K562 (cell line): Measurements from ENCODE around the gene CETN1. TPM values are rescaled to one million over a fixed set of nuclear protein-coding genes. Genes with fewer than 3 reads are reported as not detected.
A peak's percentile ranks its signal among the peaks of the same experiment; 100 is the strongest.

Experiments used
- ADNP ChIP-seq: fragments of 200-800 bp; sonication (Bioruptor generic); IDR thresholded peaks from 2 replicates; pipeline ENCODE4 v1.6.1; 2016; ENCODE audit warnings: missing genetic modification characterization, missing compliant biosample characterization
- EHMT2 ChIP-seq: fragments of 450-650 bp; IDR thresholded peaks from 2 replicates; pipeline ENCODE4 v1.6.1; 2018; ENCODE audit warnings: antibody characterized with exemption
- EP400 ChIP-seq: fragments of 450-650 bp; IDR thresholded peaks from 2 replicates; pipeline ENCODE4 v1.6.1; 2017; ENCODE audit warnings: antibody characterized with exemption, mild to moderate bottlenecking, moderate library complexity
- GABPA ChIP-seq: fragments of 200-800 bp; sonication (Bioruptor generic); conservative IDR thresholded peaks from 2 replicates; pipeline ENCODE4 v1.6.1; 2016; ENCODE audit warnings: low read depth, missing genetic modification characterization, missing compliant biosample characterization
- GATA2 ChIP-seq: sonication (generic); formaldehyde crosslinking; IDR thresholded peaks from 2 replicates; pipeline ENCODE4 v1.4.0; 2020; ENCODE audit warnings: mild to moderate bottlenecking, missing genetic modification reagents
- HNRNPUL1 ChIP-seq: fragments of 200-400 bp; formaldehyde crosslinking; IDR thresholded peaks from 2 replicates; pipeline ENCODE4 v1.6.1; 2017; ENCODE audit warnings: low read length
- JUNB ChIP-seq: fragments of 450-650 bp; formaldehyde crosslinking; conservative IDR thresholded peaks from 2 replicates; pipeline ENCODE4 v1.4.0; 2020; ENCODE audit warnings: mild to moderate bottlenecking
- KAT8 ChIP-seq: fragments of 450-650 bp; IDR thresholded peaks from 2 replicates; pipeline ENCODE4 v1.6.1; 2016; ENCODE audit warnings: low read depth, mild to moderate bottlenecking
- NCOR1 ChIP-seq: fragments of 450-650 bp; IDR thresholded peaks from 2 replicates; pipeline ENCODE4 v1.6.1; 2016; ENCODE audit warnings: mild to moderate bottlenecking, moderate library complexity
- PRPF4 ChIP-seq: fragments of 200-400 bp; formaldehyde crosslinking; IDR thresholded peaks from one replicate; pipeline ENCODE4 v1.6.1; 2017; ENCODE audit warnings: low read length, low read depth, mild to moderate bottlenecking; ENCODE audit not compliant: insufficient read depth, poor library complexity, severe bottlenecking
- SMARCA4 ChIP-seq: fragments of 450-650 bp; IDR thresholded peaks from 2 replicates; pipeline ENCODE4 v1.6.1; 2016
- SRSF3 ChIP-seq: fragments of 200-400 bp; formaldehyde crosslinking; IDR thresholded peaks from 2 replicates; pipeline ENCODE4 v1.6.1; 2016; ENCODE audit warnings: mild to moderate bottlenecking, low read length, moderate library complexity; ENCODE audit not compliant: insufficient read depth
- SRSF7 ChIP-seq: fragments of 200-400 bp; formaldehyde crosslinking; optimal IDR thresholded peaks from 2 replicates; pipeline ENCODE3; 2017; ENCODE audit warnings: mild to moderate bottlenecking, low read depth, low read length
- ZNF407 ChIP-seq: fragments of 450-650 bp; IDR thresholded peaks from 2 replicates; pipeline ENCODE4 v1.6.1; 2016; ENCODE audit warnings: low read depth
- ZNF551 ChIP-seq: fragments of 250-450 bp; sonication (Bioruptor Pico); IDR thresholded peaks from 2 replicates; pipeline ENCODE4 v1.5.0; 2021; ENCODE audit warnings: mild to moderate bottlenecking, moderate library complexity
- ZNF586 ChIP-seq: fragments of 450-650 bp; formaldehyde crosslinking; conservative IDR thresholded peaks from 2 replicates; pipeline ENCODE4 v1.4.0; 2020; ENCODE audit warnings: mild to moderate bottlenecking, moderate library complexity
- polyA plus RNA-seq, 8 experiments: library from polyadenylated mRNA; depleted of rRNA in 4 of 8; stranded (reverse) in 5 of 8; unstranded in 3 of 8; fragments of >200 nt; fragmentation: Nextera tagmentation in 2 of 8; fragmentation: Illumina TruSeq in 1 of 8; extraction: Ambion mirVana in 2 of 8; extraction: Trizol in 1 of 8; gene quantifications; 2 replicates each; pipeline versions ENCODE4 v1.2.1 to v1.2.3, GENCODE V29; 2011 to 2014; ENCODE audit warnings: inconsistent platforms in 1 of 8, missing spikeins in 1 of 8
- total RNA-seq, 7 experiments: library from RNA; depleted of rRNA in 6 of 7; stranded (reverse); fragments of >200 nt in 6 of 7; fragmentation: Illumina TruSeq in 2 of 7; extraction: Trizol in 2 of 7; gene quantifications; 2 replicates each; pipeline versions ENCODE4 v1.2.1 to v1.2.3, GENCODE V29; 2011 to 2021; ENCODE audit warnings: low replicate concordance in 1 of 7
- TF ChIP-seq, protein P1 (sequence below): fragments of 450-650 bp; IDR thresholded peaks from 2 replicates; pipeline ENCODE4 v1.6.1; 2018; ENCODE audit warnings: mild to moderate bottlenecking, low read depth; ENCODE audit not compliant: partially characterized antibody
- TF ChIP-seq, protein P2 (sequence below): fragments of 250-450 bp; sonication (Bioruptor Pico); IDR thresholded peaks from 2 replicates; pipeline ENCODE4 v1.5.0; 2021
- TF ChIP-seq, protein P3 (sequence below): fragments of 450-650 bp; IDR thresholded peaks from 2 replicates; pipeline ENCODE4 v1.6.1; 2016

The CETN1 gene
- total and polyA plus RNA-seq, 9 of the 15 experiments (the other 6 are each of a cell fraction or from before 2014, with no cell fraction given): 0.07 to 0.34 (median 0.19) TPM; not detected in 3

GRCh38 chr18:617970-618504, 37.9 kb downstream of the CETN1 start (continued):
- TF ChIP-seq GABPA (tag) (no peak), SRSF3 (no peak), EP400 (peak; percentile 61), PRPF4 (no peak), NCOR1 (peak; percentile 99), ZNF586 (no peak), JUNB (CRISPR knock-in tag) (no peak), HNRNPUL1 (no peak), ADNP (0 out of 2 replicates have a peak, but pooled peaks have one; percentile 31), KAT8 (no peak), SRSF7 (no peak), ZNF407 (no peak), ZNF551 (no peak), EHMT2 (no peak), SMARCA4 (peak; percentile 96), GATA2 (CRISPR knock-in tag) (peak; percentile 98)
- TF ChIP-seq, protein P1, sequence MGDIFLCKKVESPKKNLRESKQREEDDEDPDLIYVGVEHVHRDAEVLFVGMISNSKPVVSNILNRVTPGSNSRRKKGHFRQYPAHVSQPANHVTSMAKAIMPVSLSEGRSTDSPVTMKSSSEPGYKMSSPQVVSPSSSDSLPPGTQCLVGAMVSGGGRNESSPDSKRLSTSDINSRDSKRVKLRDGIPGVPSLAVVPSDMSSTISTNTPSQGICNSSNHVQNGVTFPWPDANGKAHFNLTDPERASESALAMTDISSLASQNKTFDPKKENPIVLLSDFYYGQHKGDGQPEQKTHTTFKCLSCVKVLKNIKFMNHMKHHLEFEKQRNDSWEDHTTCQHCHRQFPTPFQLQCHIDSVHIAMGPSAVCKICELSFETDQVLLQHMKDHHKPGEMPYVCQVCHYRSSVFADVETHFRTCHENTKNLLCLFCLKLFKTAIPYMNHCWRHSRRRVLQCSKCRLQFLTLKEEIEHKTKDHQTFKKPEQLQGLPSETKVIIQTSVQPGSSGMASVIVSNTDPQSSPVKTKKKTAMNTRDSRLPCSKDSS: no peak
- TF ChIP-seq, protein P2, sequence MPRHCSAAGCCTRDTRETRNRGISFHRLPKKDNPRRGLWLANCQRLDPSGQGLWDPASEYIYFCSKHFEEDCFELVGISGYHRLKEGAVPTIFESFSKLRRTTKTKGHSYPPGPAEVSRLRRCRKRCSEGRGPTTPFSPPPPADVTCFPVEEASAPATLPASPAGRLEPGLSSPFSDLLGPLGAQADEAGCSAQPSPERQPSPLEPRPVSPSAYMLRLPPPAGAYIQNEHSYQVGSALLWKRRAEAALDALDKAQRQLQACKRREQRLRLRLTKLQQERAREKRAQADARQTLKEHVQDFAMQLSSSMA (CRISPR knock-in tag): no peak
- TF ChIP-seq, protein P3, sequence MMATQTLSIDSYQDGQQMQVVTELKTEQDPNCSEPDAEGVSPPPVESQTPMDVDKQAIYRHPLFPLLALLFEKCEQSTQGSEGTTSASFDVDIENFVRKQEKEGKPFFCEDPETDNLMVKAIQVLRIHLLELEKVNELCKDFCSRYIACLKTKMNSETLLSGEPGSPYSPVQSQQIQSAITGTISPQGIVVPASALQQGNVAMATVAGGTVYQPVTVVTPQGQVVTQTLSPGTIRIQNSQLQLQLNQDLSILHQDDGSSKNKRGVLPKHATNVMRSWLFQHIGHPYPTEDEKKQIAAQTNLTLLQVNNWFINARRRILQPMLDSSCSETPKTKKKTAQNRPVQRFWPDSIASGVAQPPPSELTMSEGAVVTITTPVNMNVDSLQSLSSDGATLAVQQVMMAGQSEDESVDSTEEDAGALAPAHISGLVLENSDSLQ: peak; percentile 80
